ENCODE results near the gene MYH11. TPM values are rescaled to one million over a fixed set of nuclear protein-coding genes. Genes with fewer than 3 reads are reported as not detected.
"Not testable (repeated sequence)": the region's sequence is repeated elsewhere in the genome, so short reads cannot be mapped to it uniquely, and the experiment has no call there.

Gene MYH11
- total and polyA plus RNA-seq, 2 experiments from 2014 or later, result 2.0 to 12.2 TPM

DNA sequence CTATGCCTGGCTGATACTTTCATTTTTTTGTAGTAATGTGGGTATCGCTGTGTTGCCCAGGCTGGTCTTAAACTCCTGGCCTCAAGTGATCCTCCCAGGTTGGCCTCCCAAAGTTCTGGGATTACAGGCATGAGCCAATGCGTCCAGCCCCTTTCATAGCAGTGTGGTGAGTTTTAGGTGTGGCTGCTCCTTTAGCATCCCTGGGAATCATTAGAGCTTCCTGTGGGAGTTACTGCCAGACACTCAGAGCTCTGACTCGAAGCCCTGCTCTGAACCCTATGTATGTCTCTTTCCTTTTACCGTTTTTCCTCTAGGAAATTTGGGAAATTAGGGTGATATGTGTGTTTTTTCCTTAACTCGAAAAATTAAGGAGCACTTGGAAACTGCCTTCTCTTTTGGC, 162.3 kb downstream of the MYH11 start:
- TF ChIP-seq CTCF (IDR thresholded peaks at IDR 0.05; ENCODE audit: low read depth, low read length), result no peak
- Histone ChIP-seq H3K9me3 (ENCODE audit: low read depth) (no peaks in the 10 kb centered on the region), H3K27me3 (no peaks in the 10 kb centered on the region), H3K27ac (no peak overlapping the region), H3K4me3 (no peak overlapping the region), H3K4me1 (ENCODE audit: low read depth) (no peaks in the 10 kb centered on the region), H3K36me3 (peaks cover 23% of the 10 kb centered on the region)
- DNase-seq (ENCODE audit: low read depth in 1 of 2, low spot score in 1 of 2), result no peak

DNA sequence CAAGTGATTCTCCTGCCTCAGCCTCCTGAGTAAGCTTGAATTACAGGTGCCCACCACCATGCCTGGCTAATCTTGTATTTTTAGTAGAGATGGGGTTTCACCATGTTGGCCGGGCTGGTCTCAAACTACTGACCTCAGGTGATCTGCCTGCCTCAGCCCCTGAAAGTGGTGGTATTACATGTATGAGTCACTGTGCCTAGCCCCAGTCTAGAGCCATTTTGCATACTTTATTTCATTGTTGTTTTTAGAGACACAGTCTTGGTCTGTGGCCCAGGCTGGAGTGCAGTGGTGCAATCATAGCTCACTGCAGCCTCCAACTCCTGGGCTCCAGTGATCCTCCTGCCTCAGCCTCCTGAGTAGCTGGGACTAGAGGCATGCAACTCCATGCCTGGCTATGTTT, 164.3 kb downstream of the MYH11 start:
- not testable (repeated sequence) for DNase-seq (ENCODE audit: low read depth in 1 of 2, low spot score in 1 of 2); H3K9me3 ChIP-seq (ENCODE audit: low read depth); H3K4me3 ChIP-seq; H3K27ac ChIP-seq; H3K4me1 ChIP-seq (ENCODE audit: low read depth); H3K27me3 ChIP-seq
- peaks cover 29% of the 10 kb centered on the region for H3K36me3 ChIP-seq

- TF ChIP-seq CTCF (IDR thresholded peaks at IDR 0.05; ENCODE audit: low read depth, low read length), result no peak
- no peaks in the 10 kb centered on the region for H3K9me3 ChIP-seq (ENCODE audit: low read depth)
- H3K27me3 ChIP-seq, result no peaks in the 10 kb centered on the region
- no peak overlapping the region for H3K27ac ChIP-seq
- peaks cover 22% of the 10 kb centered on the region for H3K36me3 ChIP-seq
- H3K4me1 ChIP-seq (ENCODE audit: low read depth), result no peaks in the 10 kb centered on the region
- no peak overlapping the region for H3K4me3 ChIP-seq
- no peak for DNase-seq (ENCODE audit: low read depth in 1 of 2, low spot score in 1 of 2)
Observed at GRCh38 chr16:15691046-15691445, 165.8 kb downstream of the MYH11 start.

- no peak for DNase-seq (ENCODE audit: low read depth in 1 of 2, low spot score in 1 of 2)
- no peak overlapping the region for H3K4me3 ChIP-seq
- H3K27ac ChIP-seq, result no peak overlapping the region
- H3K4me1 ChIP-seq (ENCODE audit: low read depth), result no peaks in the 10 kb centered on the region
- H3K9me3 ChIP-seq (ENCODE audit: low read depth), result no peaks in the 10 kb centered on the region
- no peaks in the 10 kb centered on the region for H3K27me3 ChIP-seq
- H3K36me3 ChIP-seq, result peaks cover 22% of the 10 kb centered on the region
- TF ChIP-seq CTCF (IDR thresholded peaks at IDR 0.05; ENCODE audit: low read depth, low read length), result no peak
Observed at GRCh38 chr16:15690296-15690695, 166.5 kb downstream of the MYH11 start.

GRCh38 chr16:15689290-15689689, 167.5 kb downstream of the MYH11 start:
- Histone ChIP-seq H3K36me3 (peaks cover 19% of the 10 kb centered on the region), H3K27ac (no peak overlapping the region), H3K9me3 (ENCODE audit: low read depth) (no peaks in the 10 kb centered on the region), H3K27me3 (no peaks in the 10 kb centered on the region), H3K4me3 (no peak overlapping the region), H3K4me1 (ENCODE audit: low read depth) (no peaks in the 10 kb centered on the region)
- no peak for DNase-seq (ENCODE audit: low read depth in 1 of 2, low spot score in 1 of 2)
- TF ChIP-seq CTCF (IDR thresholded peaks at IDR 0.05; ENCODE audit: low read depth, low read length), result no peak

DNA sequence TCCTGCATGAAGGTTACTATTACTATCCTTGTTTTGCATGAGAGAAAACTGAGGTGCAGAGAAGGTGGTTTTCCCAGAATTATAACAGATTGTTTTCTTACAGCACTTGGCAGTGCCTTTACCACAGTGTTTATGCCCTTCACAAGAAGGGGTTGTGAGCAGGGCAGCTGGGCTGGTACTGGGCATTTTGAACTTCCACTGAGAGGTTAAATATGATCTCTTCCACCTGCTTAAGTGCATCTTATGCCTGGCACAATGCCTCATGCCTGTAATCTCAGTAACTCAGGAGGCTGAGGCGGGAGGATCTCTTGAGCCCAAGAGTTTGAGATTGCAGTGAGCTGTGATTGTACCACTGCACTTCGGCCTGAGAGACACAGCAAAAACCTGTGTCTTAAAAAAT, 170.5 kb downstream of the MYH11 start:
- no peak for TF ChIP-seq CTCF (IDR thresholded peaks at IDR 0.05; ENCODE audit: low read depth, low read length)
- Histone ChIP-seq H3K27me3 (no peaks in the 10 kb centered on the region), H3K9me3 (ENCODE audit: low read depth) (no peaks in the 10 kb centered on the region), H3K27ac (no peak overlapping the region), H3K4me1 (ENCODE audit: low read depth) (no peaks in the 10 kb centered on the region), H3K4me3 (no peak overlapping the region), H3K36me3 (peaks cover 13% of the 10 kb centered on the region)
- DNase-seq (ENCODE audit: low read depth in 1 of 2, low spot score in 1 of 2), result no peak

Measured in cardiac muscle cell (in vitro differentiated cells and primary cell).